ENCODE measurements around the gene SLC6A4. TPM values are rescaled to one million over a fixed set of nuclear protein-coding genes. Genes with fewer than 3 reads are reported as not detected.

The SLC6A4 gene
- total RNA-seq: 0.70 TPM
- long read RNA-seq, full-length matches to known transcripts: 1 of 1 reads
- long read RNA-seq, partial matches to known transcripts: 0 of 1 reads
- long read RNA-seq, other reads (novel, unspliced or antisense): 0 of 1 reads

- intact Hi-C loops (cut with DNase I): no loop called here
- DNase-seq (ENCODE audit: low spot score): no peak
Observed at GRCh38 chr17:30235386-30236296, at the start of gene SLC6A4. SLC6A4 (minus strand) TSS chr17:30235697; CDS start chr17:30221958, 13,739 bp downstream.

- no peak for DNase-seq (ENCODE audit: low spot score)
Observed at GRCh38 chr17:30279156-30279555, 43.7 kb upstream of the SLC6A4 start.

DNA sequence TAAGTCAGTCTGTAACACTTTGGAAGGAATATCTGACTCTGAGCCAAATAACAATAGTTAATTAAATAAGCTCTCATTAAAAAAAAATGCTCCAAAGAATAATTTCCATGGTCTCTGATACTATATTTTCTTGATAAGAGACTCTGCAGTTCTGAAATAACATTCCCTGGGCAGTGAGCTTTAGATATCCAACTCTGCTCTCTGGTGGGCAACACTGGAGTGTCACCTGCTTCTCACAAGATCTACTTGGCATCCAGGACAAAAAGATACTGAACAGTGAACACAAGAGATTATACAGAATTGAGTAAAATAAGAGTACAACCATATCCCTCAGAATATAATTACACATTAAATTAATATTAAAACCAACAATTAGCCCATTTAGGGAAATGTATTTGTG, 42.5 kb upstream of the SLC6A4 start:
- DNase-seq (ENCODE audit: low spot score): no peak
- intact Hi-C loops (cut with DNase I): loop anchor here (2.0 to 5.0 kb wide), 2 partner anchors 151 to 173 kb away; no protein-coding TSS in a partner anchor

More at GRCh38 chr17:30279156-30279555, 43.7 kb upstream of the SLC6A4 start:
- intact Hi-C loops (cut with DNase I): loop anchor here (2.0 to 5.0 kb wide), 2 partner anchors 152 to 174 kb away; no protein-coding TSS in a partner anchor

DNA sequence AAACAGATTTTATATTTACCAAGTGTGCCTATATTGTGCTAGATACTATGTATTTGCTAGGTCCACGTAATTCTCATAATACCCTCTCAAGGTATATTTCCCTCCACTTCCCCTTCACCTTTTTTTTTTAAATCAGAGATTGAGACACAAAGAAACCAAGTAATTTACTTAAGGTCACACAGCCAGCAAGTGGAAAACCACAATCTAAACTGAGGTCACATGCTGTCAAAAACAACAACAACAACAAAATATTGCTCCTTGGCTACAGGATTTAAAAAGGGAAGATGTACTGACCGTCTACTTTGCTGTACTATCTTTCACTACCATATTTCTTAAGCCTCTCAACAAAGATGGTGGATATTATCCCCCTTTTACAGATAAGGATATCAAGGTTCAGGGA, 40.4 kb upstream of the SLC6A4 start:
- no peak for DNase-seq (ENCODE audit: low spot score)
- intact Hi-C loops (cut with DNase I): loop anchor here (5.0 kb wide), 1 partner anchor 149 kb away; no protein-coding TSS in a partner anchor

GRCh38 chr17:30274887-30275286, 39.4 kb upstream of the SLC6A4 start:
- no peak for DNase-seq (ENCODE audit: low spot score)
- intact Hi-C loops (cut with DNase I): loop anchor here (5.0 kb wide), 1 partner anchor 148 kb away; no protein-coding TSS in a partner anchor

DNA sequence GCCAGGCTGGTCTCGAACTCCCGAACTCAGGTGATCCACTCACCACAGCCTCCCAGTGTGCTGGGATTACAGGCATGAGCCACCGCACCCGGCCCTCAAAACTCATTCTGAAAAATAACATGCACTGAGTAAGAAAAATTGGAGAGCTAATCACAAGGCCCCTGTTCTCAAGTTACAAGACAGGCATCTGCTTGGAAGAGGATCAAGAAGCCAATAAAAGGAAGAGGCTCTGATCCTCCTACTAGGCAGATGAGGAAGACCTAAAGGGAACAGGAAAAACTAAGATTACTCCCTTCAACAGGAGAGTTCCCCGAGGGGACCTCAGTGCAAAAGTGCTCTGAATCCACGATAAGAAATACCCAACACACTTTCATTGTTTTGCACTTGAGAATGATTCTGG, 37.9 kb upstream of the SLC6A4 start:
- intact Hi-C loops (cut with DNase I): no loop called here
- no peak for DNase-seq (ENCODE audit: low spot score)

- no peak for DNase-seq (ENCODE audit: low spot score)
- intact Hi-C loops (cut with DNase I): no loop called here
Observed at GRCh38 chr17:30271102-30271501, 35.6 kb upstream of the SLC6A4 start.

DNA sequence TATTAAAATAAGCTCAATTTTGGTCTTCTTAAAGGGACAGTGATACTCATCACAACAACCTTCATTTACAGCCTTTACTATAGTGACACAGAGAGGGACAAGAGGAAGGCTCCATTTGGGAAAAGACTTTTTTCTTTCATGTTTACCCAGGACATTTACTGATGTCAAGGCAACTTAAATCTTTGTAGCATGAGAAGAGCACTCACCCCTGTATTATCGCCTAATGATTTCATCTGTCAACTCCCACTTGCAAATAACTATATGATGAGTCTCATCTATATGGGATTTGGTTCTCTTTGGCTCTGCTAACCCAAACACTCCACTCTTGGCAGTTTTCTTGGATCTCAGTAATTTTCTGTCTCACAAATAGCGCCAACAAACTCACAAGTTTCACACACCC, 32.1 kb upstream of the SLC6A4 start:
- DNase-seq (ENCODE audit: low spot score): no peak
- intact Hi-C loops (cut with DNase I): no loop called here

GRCh38 chr17:30263552-30264333, 28.2 kb upstream of the SLC6A4 start:
- no peak for DNase-seq (ENCODE audit: low spot score)
- intact Hi-C loops (cut with DNase I): no loop called here

DNA sequence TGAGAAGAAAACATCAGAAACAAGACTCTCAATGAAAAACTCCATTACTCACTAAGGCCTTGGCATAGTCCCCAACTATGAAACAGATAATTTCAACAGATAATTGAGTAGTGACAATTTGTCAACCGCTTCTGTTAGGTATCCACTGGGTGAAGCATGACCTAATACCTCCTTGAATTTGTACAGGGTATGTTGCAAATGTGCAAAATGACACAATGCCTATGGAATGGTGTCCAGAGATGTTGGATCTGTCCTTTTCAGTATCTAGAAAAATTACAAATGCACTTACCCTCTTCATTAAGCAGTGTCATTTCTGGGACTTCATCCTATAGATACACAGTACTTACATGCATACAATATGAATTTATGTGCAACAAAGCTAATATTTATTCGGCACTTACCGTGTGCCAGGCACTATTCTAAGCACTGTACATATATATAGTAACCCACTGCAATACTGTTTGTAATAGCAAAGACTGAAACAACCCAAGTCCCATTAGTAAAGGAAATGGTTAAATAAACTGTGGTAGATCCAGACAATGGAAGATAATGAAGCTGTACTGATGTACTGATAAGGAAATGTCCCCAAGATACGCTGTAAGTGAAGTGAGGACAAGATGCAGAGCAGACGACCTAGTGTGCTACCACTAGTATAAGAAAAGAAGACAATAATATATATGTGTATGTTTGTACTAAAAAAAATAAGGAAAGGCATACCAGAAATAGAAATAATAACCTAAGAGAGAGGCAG, 21.4 kb upstream of the SLC6A4 start:
- intact Hi-C loops (cut with DNase I): no loop called here
- DNase-seq (ENCODE audit: low spot score): no peak

- intact Hi-C loops (cut with DNase I): no loop called here
- DNase-seq (ENCODE audit: low spot score): no peak
Observed at GRCh38 chr17:30254150-30254549, 18.7 kb upstream of the SLC6A4 start.

DNA sequence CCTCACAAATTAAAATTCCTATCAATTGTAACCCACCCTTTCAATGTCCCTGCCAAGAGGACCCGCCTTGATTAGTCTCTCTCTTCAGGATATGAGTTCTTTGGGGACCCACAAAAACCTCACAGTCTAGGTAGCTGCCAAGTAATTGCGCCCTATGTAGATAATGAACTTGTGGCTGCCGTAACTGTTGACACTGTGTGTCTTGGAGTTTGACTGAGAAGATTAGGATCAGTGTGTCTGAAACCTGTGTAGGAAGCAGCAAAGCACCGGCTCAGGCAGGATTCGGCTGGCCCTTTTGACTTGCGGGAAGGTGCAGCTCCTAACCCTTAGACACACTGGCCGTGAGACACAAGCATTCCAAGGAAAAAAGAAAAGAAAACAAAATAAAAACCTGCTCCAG, 17.8 kb upstream of the SLC6A4 start:
- DNase-seq (ENCODE audit: low spot score): no peak
- intact Hi-C loops (cut with DNase I): no loop called here

GRCh38 chr17:30251931-30252330, 16.4 kb upstream of the SLC6A4 start:
- intact Hi-C loops (cut with DNase I): no loop called here
- no peak for DNase-seq (ENCODE audit: low spot score)

- no peak for DNase-seq (ENCODE audit: low spot score)
- intact Hi-C loops (cut with DNase I): no loop called here
Observed at GRCh38 chr17:30249460-30249859, 14.0 kb upstream of the SLC6A4 start.

DNA sequence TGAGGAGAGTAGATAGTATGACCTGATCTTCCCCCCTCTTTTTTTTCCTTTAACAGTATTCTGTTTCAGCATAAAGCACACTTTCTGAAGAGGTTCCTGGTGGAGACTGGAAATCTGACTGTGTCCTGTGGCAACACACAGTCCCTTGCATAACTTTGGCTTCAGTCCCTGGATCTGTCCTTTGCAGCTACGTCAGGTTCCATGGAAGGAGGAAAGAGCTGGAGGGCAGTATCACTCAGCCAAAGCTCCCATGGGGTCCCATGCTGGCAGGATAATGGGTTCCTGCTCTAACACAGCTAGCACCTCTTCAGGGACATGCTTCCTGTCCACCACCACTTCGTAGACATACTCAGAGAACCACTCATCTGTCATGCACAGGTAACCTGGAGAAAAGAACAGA, 13.3 kb upstream of the SLC6A4 start:
- intact Hi-C loops (cut with DNase I): no loop called here
- no peak for DNase-seq (ENCODE audit: low spot score)

DNA sequence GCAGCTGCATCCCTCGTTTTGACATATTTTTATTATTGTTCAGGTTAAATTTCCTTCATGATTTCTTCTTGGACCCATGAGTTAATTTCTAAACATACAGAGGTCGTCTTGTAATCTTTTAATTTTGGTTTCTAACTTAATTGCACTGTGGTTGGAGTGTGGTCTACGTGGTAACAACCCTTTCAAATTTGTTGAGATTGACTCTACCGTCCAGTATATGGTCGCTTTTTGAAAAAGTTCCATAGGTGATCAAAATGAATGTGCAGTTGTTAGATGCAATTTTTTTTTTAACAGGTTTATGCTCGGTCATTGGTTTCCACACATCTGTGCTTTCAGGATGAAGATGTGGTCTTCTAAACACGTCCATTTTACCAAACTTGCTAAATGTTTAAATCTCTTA, 11.0 kb upstream of the SLC6A4 start:
- DNase-seq (ENCODE audit: low spot score): no peak
- intact Hi-C loops (cut with DNase I): no loop called here

- no peak for DNase-seq (ENCODE audit: low spot score)
- intact Hi-C loops (cut with DNase I): no loop called here
Observed at GRCh38 chr17:30244853-30245385, 9.4 kb upstream of the SLC6A4 start.

DNA sequence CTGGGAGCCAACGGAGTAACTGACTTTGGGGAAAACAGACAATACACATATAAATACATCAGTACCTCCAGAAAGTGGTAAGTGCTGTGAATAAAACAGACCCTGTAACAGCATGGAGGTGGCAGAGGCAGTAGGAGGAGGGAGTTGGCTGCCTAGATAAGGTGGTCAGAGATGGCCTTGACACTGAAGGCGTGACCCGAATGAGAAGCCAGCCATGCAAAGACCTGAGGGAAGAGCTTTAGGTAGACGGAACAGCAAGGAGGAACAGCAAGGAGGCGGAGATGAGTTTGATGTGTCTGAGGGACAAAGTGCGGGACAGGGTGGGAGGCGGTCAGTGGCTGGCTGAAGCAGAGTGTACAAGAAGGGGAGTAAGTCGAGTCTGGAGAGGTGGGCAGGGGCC, 8.1 kb upstream of the SLC6A4 start:
- intact Hi-C loops (cut with DNase I): no loop called here
- DNase-seq (ENCODE audit: low spot score): no peak

DNA sequence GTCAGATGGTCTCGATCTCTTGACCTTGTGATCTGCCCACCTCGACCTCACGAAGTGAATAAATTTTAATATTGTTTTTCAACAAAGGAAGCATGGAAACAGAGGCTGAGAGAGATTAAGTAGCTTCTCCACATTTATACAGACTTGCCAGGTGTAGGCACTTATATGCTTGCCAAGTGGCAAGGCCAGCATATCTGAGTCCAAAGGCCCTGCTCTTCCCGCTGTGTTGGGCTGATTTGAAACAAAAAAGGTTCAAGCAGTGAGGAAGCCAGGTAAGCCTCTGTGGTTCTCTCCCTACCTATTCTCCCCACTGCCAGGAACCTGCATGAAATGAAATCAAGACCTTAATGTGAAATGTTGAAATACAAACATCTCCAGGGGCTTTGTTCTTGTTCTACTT, 7.5 kb upstream of the SLC6A4 start:
- intact Hi-C loops (cut with DNase I): no loop called here
- DNase-seq (ENCODE audit: low spot score): no peak

Data from cardiac septum (tissue), 1 donor.